GM18499 (cell line): ENCODE measurements around the gene MAP4K2.

Experiments used
- ATAC-seq: cut with Tn5 transposase; IDR thresholded peaks from one replicate; pipeline ENCODE4 v1.9.1; 2021; ENCODE audit warnings: moderate number of reproducible peaks; ENCODE audit not compliant: insufficient read depth, unreplicated experiment

The MAP4K2 gene

DNA sequence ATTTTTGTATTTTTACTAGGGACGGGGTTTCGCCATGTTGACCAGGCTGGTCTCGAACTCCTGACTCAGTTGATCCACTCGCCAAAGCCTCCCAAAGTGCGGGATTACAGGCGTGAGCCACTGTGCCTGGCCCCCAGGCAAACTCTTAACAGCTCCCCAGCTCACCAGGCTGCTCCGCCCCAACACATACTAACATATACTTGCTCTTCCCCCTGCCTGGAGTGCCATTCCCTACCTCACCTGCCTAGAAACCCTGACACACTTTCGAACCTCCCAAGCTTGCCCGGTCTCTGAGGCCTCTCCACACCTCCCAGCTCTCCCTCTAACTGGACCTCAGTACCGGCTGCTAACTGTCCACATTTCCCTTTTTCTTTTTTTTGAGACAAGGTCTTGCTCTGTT is 8.5 kb downstream of the MAP4K2 start:
- ATAC-seq, result no peak

DNA sequence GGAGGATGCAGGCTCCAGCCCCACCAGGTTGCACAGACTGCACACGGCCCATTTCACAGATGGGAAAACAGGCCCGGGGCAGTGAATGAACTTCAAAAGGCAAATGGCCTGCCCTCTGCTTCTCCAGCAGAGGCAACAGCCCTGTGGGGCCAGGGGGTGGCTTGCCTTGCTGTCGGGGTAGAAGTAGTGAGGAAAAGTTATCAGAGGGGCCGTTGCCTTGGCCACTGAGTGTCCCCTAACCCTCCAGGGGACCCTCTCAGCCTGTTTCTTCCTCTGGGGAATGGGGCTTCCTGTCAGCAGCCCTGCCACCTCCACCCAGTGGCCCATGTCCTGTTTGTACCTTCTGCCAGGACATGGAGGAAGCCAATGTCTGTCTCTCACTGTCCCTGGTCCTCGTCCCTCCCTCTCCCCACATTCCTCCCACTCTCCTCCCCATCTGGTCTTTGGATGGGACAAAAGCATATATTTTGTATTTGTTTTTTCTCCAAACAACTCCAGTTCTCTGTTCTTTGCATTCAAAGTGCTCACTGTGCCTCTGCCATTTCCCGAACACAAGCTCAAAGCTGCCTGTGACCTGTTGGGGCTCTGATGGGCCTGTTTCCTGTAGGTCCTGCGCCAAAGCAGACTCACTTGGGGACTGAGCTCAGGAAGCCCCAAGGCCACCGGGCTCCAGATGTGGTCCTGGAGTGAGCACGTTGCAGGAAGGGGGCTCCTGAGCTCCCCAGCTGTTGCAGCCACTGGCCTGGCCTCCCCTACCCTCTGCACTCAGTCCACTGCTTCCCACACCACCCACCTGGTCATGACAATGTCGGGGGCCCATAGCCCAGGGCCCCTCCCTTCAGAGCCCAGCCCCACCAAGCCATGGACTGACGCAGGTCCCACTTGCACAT is 9.5 kb downstream of the MAP4K2 start:
- no peak for ATAC-seq

DNA sequence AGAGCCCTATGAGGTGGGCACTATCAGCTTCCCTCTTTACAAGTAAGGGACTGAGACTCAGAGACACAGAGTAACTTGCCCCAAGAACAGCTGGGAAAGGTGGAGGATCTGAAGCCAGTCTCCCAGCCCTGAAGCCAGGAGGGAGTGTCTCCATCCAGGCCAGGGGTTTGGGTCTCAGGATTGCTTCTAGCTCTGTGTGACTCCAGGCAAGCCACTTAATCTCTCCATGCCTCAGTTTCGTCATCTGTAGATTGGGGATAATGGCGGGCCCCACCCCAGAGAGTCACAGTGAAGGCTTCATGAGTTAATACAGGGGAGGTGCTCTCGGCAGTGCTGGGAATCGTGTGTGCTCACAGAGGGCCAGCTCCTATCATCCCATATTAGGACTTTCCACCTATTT is 10.5 kb downstream of the MAP4K2 start:
- ATAC-seq, result no peak

DNA sequence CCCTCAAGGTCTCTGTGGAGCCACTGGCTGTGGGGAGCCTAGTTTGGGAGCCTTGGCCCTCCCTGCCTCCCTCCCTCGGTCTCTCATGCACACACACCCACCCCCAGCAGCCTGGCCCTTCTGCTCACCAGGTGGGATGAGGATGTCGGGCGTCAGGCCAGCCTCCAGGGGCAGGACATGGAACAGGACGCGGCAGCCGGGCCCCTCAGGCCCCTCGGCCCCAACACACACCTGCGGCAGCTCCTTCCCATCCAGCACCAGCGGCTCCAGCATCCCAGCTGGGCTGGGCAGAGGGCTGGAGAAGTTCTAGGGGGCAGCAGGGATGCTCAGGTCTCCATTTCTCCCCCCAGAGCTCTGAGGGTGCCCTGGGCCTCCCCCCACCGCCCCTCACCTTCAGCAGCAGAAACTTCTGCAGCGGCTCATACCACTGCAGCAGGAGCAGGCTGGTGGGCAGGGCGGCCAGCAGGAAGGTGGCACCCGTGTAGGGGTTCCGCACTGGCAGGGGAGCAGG is 11.2 kb downstream of the MAP4K2 start:
- ATAC-seq, result no peak

DNA sequence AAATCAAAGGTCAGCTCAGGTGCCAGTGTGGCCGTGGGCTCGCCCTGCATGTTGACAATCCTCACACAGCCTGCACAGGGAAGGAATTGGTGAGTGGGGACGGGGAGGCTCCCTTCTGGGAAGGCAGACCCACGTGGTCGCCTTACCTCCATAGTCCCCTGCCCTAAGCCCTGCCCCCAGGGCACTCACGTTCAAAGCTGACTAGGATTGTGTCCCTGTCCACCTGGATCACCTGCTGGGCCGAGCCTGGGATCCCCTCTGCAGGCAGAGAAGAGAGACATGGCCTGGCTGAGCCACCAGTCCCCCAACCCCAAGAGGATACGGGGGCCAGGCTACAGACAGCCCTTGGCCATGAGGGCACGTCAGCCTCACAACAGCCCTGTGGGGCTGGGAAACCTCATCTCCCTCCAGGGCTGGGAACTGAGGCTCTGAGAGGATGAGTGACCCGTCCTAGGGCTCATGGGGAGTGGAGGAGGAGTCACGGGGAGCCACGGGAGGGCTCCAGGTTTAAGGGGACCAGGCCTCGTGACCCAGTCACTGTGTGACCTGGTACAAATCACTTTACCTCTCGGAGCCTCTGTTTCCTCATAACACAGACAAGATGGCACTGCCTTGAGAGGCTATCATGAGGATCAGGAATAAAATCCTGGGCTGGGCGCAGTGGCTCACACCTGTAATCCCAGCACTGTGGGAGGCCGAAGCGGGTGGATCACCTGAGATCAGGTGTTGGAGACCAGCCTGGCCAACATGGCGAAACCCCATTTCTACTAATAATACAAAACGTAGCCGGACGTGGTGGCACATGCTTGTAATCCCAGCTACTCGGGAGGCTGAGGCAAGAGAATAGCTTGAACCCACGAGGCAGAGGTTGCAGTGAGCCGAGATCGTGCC is 12.6 kb downstream of the MAP4K2 start:
- no peak for ATAC-seq

DNA sequence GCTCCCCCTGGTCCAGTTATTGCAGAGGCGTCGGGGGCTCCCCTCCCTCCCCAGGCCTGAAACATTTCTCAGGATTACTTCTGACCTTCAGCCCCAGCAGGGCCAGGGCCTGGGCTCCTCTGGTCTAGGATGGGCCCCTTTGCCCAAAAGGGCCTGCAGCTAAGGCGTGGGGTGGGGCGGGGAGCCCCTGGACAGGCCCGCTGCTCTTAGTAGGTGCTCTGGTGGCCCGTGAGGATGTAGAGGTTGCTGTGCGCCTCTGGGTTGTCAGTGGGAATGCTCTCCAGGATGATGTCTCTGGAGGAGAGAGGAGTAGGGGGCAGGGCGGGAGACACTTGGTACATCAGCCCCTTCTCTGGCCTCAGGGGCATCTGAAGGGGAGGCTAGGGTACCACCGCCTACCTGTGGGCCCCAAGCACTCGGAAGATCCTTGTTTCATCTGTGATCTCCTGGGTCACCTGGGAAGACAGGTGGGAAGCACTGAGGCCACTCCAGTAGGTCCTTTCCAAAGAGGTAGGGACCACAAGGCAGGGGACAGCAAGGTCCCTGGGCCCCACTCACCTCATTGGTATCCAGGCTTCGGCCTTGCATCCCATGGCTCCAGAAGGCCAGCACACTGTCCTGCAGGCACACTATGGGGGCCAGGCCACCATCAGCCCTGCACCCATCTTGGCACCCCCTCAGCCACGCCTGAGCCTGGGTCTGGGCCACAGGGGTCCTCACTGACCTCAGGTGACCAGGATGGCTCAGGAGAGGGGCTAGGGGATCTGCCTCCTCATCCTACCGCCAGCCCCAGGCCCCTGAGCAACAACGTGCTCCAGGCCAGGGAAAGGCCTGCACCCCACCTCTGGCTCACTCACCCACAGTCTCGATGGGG is 13.4 kb downstream of the MAP4K2 start:
- no peak for ATAC-seq

DNA sequence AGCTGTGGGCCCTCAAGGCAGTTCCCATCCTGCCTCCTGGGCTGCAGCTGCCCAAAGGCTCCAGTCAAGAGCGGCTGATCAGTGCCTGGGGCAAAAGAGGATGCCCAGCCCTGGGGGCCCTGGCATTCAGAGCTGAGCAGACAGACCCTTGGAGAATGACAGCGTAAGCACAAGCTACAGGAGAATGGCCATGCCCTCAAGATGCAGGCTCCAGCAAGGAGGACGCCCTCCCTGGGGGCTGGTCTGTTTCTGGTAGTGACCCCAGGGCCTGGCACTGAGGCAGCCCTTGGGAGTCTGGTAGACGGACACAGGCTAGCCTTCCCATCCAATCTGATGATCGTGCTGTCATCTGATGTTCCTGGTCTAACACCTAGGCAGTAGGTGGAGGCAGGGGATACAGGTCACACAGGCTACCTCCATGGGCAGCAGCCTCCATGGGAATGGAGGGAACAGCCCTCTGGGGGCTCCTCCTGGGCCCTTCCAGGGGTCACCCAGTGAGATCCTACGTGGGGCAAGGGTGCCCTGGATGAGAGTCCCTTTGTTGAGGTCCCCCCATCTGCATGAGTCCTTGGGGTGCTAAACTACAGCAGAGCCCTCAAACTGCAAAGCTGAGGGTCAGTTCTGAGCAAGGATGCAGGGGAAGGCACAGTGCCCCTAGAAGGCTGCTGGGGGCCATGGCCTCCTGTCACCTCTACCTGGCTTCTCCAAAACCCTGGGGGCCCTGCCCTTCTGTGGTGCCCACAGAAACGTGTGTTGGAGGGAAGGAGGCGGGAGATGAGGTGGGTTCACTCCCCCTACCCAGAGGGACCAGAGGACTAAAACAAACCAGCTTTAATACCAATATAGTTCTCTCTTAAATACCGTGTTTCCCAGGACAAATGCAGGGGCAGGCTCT is 14.4 kb downstream of the MAP4K2 start:
- ATAC-seq, result no peak

DNA sequence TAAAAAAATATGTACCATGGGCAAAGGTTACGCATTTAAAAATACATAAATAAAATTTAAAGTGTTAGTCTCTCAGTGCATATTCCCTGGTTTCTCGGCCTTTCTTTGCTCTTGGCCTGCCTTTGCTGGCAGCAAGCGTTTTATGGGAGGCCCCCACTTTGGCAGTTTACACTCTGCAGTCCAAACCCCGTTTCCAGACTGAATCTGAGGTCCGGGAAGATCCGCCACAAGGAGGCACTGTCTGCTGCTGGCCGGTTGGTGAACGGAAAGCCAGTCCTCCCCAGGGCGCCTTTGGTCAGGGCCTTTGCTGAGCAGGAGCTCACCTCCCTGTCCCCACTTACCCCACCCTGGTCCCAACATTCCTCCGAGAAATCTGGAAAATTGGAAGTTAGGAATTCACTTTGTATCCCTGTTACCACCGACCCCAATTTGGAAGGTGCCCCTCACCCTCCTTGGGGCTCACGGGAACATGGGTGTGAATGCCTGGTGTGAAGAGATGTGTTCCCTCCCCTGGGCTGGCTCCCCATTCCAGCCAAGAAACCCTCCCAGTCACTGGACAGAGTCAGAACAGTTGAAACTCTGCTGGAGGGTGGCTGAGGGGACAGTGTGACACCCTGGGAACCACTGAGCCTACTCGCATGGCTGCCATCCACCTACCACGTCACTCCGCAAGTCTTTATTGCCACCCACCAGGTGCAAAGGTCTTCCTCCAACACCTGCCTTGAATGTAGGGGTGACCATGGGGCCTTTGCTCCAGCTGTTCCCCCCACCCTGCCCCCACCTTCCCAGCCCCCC is 15.3 kb downstream of the MAP4K2 start:
- no peak for ATAC-seq

DNA sequence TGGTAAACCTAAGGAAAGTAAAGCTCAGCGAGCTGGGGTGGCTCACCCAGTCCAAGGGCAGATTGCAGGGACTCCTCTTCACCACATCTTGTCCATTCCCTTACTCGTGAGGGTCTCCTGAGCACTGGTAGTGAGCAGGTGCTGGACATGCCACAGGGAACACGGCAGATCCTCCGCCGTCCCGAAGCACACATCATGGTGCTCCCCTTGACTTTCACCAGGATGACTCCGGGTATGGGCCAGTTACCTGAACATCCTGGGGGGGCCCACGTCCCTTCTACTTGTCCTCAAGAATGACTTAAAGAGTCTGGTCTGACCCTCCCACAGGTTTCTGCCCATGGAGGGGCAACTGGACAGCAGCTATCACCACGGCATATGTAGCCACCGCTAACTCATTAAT is 16.7 kb downstream of the MAP4K2 start:
- no peak for ATAC-seq

DNA sequence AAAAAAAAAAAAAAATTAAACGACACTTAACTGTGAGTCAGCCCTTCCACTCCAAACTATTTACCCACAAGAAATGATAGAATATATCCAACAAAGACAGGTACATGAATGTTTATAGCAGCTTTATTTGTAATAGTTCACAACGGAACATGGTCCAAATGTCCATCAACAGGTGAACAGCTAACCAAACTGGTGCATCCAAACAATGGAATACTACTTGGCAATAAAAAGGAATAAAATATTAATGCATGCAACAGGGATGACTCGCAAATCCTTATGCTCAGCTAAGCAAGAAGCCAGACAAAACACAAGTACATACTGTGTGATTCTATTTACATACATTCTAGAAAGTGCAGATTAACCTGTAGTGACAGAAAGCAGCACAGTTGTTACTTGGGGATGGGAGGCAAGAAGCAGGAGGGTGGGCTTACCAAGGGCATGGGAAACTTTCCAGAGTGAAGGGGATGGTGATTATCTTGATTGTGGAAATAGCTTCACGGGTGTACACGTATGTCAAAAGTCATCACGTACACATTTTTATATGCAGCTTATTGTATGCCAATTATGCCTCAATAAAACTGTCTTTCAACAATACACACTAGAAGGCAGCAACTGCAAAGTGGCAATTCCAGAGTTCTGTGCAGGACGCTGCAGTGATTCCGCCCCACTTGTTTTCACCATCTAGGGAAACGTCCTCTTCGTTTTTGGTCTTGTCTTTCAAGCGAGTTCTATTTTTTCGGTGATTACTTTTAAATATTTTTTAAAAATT is 18.0 kb downstream of the MAP4K2 start:
- no peak for ATAC-seq

DNA sequence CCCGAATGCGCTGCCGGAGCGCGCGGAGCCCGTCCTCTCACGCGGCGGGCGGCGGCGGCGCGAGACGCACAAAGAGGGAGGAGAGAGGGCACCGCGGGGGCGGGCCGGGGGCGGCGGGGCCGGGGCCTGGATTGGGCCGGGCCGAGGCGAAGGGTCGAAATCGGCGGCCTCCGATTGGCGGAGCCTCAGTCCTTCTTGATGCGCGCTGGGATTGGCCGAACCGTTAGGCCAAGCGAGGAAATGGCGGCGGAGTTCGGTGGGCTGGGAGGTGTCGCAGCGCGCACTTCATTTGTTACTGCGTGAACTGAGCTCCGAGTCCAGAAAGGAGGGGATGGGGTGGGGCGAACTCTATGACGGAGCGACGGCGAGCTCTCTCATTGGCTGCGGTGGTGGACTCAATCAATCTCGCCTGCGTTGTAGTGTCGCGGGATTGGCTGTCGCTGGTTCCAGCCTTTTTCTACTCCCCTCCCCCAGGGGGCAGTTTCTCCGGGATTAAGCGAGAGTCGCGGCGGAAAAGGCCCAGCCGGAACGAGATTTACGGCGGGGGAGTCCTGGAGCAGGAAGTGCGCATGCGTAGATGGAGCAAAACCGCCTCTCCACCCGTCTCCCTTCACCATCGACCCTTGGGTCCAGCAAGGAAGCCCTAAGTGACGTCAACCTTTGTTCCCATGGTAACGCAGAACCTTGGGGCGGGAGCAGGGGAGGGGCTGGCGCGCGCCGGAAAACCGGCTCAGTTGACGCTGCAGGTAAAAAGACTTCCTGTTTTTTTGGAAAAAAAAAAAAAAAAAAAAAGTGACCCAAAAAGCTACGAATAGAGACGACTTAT is 24.3 kb downstream of the MAP4K2 start, which contains the start of gene SF1:
SF1 (minus strand) TSS at position 70 of the 826 bp plus-strand sequence. CDS start 150 bp downstream, outside the sequence.
- ATAC-seq, result peak; percentile 60

DNA sequence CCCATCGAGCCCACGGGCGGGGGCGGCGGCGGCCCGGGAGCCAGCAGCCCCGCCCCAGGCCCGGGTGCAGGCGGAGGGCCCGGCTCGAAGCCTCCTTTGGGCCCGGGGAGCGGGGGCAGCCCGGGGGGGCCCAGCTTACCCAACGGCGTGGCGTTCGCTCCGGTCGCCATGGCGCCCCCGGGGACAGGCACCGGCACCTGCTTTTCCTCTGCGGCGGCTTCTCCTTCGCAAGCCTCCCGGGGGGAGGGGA is 24.9 kb downstream of the MAP4K2 start:
- ATAC-seq, result no peak

DNA sequence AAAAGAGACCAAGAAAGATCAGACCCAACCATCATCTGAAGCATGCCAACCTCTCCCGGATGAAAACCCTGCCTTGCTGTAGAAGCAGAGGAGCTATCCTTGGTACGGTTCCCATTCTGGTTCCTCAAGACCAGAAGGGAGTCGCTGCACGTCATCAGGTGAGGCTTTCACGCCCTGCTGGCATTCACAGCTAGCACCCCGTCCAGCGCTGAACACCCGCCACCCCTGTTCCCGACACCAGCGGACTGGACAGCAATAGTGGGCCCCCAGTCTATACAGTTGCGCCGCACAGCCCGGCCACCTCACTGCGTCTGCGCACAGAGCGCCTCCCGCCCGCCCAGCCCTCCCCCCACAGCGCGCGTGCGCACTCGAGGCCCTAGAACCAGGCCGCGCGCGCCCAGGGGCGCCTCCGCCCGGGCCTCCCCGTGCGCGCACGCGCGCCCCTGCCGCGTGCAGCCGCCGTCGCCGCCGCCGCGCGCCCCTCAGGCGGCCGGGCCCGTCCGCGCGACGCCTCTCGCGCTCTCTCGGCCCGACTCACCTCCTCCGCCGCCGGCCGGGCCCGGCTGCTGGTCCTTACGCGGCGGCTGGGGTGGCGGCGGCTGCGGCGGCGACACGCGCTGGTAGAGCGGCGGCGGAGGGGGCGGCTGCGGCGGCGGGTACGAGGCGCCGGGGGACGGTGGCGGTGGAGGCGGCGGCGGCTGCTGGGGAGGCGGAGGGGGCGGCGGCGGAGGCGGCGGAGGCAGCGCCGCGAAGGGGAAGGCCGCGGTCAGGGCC is 25.4 kb downstream of the MAP4K2 start:
- no peak for ATAC-seq

DNA sequence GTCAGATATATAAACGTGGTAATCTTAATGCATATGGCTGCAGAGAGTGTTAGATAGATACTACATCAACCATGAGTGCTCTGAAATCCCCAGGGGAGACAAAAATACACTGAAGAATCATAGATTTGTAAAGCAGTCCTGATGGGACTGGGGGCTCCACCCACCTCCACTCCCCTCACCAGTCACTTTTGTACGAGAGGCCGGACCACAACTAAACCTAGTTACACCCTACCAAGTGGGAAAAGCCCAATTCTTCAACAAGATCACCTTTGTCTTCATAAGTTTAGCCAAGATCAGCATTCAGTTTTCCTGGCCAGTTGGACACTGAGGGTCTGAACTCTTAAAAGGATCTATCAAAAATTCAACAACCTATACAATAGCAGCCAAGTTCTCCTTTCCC is 26.1 kb downstream of the MAP4K2 start:
- no peak for ATAC-seq

DNA sequence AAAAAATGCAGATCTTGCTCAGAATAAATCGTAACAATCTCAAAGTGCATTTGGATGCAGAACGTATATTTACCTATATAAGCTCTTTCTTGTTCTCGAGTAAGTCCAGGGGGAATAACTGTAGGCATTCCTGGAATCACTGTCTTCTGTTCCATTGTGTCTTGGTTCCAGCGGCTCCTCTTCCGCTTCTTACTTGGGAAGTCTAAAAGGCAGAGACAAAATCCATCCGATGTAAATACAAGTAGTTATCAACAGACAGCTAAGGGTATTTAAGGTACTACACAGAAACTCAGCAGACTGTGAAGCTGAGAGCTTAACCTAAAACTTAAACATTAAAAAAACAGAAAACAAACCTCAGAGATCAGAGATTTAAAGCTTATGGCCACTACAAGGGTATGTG is 26.6 kb downstream of the MAP4K2 start:
- no peak for ATAC-seq

DNA sequence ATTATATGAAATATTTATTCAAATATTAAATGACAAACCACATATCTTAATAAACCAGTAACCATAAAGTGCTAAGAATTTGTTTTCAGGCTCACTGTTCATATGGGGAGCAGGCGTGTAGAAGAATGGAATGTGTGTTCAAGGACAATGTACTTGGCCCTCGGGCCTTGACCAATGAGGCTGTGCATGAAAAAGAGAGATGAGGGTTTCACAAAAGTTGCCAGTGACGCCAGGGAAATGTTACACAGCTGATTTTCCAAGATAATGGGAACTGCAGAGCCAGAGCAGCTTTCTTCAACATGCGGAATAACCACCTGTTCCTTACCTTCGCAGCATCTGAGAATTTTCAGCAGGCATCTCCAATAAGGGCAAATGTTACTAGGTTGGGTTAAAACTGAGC is 28.9 kb downstream of the MAP4K2 start:
- ATAC-seq, result no peak
